DMS53 treated with DMSO at 0.1 percent for 48 hours (cell line): Measurements from ENCODE around the gene CBLN3.
A peak's percentile ranks its signal among the peaks of the same experiment; 100 is the strongest.

Experiments
- DNase-seq: peaks from one replicate; lab custom pipeline; 2025; ENCODE audit not compliant: unreplicated experiment; lab: John Stamatoyannopoulos, UW

CBLN3 gene

GRCh38 chr14:24385524-24385923 is 43.9 kb downstream of the CBLN3 start:
- DNase-seq = no peak

GRCh38 chr14:24384169-24384568 is 45.3 kb downstream of the CBLN3 start:
- DNase-seq = no peak

DNA sequence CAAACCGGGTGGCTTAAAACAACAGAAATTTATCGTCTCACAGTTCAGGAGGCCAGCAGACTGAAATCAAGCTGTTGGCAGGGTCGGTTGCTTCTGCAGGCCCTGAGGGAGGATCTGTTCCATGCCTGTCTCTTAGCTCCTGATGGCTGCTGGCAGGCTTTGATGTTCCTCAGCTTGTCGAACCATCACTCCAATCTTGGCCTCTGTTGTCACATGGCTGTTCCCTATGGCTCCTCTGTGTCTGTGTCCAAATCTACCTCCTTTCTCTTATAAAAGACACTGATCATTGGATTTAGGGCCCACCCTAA is 47.5 kb downstream of the CBLN3 start:
- DNase-seq = no peak

- no peak for DNase-seq
Observed at GRCh38 chr14:24381363-24382063, 48.0 kb downstream of the CBLN3 start.

DNA sequence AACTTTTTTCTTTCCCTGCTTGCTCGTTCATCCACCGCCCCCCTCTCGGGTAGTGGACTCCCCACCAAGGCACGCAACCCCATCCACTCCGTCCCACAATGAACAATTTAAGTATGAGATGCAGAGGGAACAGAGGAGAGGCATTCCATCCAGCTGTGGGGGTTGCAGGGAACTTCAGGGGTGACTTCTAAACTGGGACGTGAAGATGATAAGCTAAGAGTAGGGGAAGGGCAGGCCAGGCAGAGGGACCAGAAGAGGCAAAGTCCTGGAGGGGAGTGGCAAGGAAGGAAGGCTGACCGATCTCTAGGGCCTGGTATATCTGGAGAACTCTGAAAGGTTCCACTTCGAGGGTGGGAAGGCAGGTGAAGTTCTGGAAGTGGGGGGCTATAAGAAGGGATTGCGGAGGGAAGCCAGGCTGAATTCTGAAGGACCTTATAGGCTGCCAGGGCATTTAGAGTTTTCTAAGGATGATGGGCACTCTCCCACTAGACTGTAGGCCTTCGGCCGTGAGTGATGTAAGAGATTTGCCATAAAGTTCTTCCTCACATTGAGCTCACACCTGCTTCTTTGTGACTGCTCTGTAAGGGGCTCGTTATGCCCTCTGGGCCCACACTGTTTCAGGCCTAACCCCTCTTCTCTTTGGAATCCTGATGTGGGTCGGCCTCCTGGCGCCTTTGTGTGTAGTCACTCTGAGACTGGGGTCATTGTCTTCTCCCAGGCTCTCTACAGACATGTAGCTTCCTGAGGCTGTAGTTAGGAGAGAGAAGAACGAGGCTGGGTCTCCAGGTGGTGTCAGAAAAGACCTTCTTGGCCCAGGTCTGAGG is 49.3 kb downstream of the CBLN3 start:
- DNase-seq = no peak

GRCh38 chr14:24378981-24379906 is 50.2 kb downstream of the CBLN3 start:
- no peak for DNase-seq

- DNase-seq = no peak
Observed at GRCh38 chr14:24378327-24378726, 51.1 kb downstream of the CBLN3 start.

- DNase-seq = peak; percentile 14
Observed at GRCh38 chr14:24377657-24378056, 51.8 kb downstream of the CBLN3 start.

DNA sequence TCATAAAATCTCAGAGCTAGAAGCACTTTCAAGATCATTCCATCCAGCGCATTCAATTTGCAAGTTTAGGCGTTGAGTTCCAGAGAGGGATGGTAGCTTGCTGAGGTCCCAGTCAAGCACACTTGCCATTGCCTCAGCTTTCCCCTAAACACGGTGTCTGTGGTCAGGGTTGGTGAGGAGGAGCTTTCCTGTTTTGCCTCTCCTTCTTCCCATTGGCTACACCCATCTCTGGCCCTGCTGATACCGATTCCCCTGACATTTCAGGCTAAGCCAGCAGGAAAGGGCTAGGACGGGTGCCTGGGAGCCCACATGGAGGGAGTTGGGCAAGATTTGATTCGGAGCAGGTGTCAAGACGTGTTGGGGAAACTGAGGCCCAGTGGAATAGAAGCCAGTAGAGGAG is 52.3 kb downstream of the CBLN3 start:
- no peak for DNase-seq
